ELF-1 (cell line): ENCODE data around the gene ADGB.
"Not testable (repeated sequence)": the region's sequence is repeated elsewhere in the genome, so short reads cannot be mapped to it uniquely, and the experiment has no call there.

Experiments used
- DNase-seq: peaks from one replicate; pipeline ENCODE4 v3.0.0-alpha.2; 2016; ENCODE audit warnings: low read depth, low spot score

ADGB gene

DNA sequence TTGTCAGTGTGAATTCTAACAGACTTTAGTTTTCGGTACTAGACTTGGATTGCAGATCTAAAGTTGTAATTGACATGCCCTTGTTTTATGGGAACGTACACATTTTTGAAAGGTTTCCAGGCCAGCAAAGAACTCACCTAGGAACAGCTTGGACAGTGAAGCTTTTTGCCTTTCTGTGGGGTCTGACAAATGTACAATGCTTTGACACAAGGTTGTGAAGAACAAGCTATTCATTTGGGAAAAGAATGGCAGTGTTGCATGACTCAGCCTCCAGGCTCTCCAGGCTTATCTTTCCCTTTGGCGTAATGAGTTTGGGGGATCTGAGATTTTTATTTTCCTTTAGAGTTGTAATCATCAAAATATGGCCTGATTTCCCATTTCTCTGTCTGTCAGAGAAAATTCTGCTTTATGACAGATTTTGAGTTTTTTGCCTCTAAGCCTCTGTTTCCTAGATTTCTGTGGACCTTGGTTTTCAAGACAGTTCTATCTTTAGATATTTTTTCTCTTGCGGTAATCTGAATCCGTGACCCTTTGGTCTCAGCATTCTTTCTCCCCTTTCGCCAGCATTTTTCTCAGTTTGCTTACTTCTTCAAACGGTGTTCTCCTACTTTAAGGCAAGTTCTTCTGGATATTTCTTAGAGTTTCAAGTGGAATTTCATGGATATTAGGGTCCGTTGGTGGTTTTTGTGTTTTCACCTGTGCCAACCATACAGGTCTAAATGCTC, 221.0 kb downstream of the ADGB start:
- DNase-seq: peak; percentile 10

DNA sequence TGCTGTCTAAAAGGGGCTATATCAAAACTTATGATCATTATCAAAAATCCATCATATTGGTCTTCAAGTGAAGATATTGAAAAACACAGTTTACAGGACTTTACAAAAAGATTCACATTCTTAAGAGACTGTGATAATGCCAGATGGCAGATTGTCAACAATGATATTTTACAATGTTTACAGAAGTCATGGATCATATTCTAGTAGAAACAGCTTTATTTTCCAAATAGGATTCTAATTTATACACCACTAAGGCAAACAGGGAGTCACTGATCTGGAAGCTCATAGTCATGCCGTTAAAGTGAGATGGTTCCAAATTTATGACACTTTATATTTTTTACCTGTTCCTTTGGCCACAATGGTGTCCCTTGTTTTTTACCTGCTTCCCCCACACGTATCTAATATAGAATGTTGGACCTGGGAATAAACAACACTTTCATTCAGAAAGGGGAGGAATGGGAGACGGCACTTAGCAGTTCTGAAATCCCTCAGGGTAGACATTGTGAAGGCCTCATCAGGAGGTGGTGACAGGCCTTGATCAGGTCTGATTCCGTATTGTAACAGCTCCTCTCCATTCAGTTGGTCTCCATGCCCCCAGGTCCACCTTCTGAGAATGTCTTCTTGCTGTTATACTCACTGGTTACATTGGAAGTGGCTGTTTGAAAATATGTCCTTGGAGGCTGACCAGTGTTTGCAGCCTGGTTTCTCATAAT, 228.6 kb downstream of the ADGB start:
- peak; percentile 48 for DNase-seq

DNA sequence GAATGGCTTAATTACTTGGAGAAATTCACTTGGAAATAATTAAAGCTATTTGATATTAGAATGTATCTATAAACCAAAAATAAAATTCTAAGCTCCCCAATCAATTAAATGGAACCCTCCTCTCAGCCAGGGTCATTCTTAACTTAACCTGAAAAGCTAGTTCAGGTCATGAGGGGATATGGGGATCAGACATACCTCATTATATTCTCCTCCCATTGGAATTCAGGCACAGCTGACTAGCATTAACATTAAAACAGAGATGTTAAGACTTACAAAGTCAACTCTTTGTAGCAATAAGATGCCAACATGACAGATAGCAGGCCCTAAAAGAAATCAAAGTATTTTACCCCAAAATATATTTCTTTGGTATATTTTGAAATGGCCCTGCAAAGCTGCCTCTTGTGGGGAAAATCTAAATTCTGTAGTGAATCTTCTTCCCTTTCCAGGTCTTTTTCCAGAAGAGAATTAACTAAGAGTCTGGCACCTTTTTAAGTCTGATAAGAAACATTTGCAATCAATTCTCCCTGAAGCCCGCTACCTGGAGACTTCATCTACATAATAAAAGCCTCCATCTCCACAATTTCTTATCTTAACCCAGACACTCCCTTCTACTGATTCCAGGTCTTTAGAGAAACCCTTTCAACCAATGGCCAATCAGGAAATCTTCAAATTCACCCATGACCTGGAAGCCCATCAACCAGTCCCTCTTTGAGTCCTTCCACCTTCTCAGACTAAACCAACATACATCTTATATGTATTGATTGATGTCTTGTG, 231.2 kb downstream of the ADGB start:
- peak; percentile 13 for DNase-seq

DNA sequence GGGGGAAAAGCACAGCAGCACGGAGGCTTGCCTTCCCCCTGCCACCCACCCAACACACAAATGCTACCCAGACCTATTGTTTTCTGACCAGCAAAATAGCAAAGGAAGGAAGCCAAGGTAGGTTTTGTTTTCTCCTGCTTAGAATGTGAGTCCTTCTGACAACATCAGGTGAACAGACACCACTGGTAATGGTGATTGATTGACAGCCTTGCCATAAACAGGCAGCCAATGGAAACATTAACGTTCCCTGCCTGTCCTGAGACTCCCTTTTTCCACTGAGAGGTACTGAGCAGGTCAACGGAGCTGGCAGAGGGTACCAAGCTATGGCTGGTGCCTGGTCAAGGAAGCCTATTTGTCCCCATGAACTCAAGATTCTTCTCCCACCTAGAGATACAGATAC, 234.4 kb downstream of the ADGB start:
- DNase-seq: no peak

DNA sequence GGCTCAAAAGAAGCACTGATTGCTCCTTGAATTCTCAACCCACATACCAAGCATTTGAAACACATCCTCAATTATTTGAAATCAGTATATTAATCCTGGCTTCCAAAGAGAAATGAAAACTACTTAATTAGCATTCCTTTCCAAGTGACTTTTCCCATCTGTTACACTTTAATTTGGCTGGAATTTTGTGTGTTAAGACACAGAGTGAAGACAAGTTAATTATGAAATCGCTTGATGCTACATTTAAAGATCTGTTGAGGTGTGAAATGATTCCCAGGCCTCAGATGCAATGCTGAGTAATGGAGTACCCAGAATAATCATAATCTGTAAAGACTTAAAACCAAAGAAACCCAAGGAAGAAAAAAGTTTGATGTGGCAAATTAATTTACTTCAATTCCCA, 241.4 kb downstream of the ADGB start:
- DNase-seq: no peak

DNA sequence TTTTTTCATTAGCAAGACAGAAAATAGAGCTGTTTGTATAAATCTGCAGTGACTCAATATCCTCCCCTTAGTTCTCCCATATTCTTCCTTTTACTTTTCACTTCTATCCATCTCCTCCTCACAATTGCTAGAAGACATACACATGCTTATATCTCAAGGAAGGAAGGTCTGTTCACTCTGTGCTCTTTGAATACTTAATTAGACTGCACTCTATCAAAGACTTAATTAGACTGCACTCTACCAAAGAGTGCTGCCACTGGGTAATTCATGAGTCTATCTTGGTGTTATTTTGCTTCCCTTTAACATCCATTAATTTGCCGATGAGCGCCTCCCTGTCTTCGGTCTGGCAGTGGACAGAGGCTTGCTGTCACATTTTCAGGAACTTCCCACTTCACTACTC, 241.9 kb downstream of the ADGB start:
- no peak for DNase-seq

DNA sequence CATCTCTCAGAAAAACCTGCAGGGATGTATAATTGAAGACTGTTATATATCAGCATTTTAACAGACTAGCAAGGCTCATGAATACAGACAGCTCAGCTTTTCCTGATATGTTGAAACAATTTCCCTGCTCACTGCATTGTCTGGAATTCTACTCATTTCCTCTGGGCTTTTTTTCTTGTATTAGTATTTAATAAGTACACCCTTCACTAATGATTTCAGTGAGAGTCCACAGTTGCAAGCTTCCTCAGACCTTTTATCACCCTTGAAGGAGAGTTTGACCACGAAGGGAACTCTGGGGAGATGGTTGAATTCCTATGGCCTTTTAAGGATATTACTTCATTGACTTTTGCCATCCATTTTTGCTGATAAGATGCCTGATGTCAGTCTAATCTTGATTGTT, 248.7 kb downstream of the ADGB start:
- no peak for DNase-seq

DNA sequence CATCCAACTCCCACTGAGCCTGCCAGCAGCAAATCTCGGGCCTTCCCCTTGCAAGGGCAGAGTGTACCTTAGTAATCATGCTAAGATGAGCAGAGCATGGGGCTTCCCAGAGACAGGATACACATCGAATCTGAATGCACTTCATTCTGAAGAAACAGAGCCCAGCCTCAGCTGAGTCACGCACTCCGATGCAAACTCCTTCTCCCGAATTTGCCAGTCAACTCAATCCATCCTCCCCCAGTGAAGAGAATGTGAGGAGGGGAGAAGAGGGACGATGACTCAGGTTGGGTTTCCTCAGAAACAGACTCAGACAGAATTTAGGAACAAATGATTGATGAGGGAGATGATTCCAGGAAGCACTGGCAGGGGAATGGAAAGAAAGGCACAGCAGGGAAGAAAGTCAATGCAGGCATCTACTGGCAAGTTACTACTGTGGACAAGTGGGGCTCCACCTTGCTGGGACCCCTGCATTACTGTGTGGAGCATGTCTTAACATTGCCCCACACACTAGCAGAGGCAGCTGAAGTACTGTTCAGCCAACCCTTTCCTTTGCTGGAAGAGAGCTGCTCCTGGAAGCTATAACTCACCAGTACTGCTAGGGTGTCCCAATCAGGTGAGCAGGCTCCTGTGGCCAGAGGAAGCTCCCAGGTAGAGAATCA, 251.6 kb downstream of the ADGB start:
- peak; percentile 33 for DNase-seq

DNA sequence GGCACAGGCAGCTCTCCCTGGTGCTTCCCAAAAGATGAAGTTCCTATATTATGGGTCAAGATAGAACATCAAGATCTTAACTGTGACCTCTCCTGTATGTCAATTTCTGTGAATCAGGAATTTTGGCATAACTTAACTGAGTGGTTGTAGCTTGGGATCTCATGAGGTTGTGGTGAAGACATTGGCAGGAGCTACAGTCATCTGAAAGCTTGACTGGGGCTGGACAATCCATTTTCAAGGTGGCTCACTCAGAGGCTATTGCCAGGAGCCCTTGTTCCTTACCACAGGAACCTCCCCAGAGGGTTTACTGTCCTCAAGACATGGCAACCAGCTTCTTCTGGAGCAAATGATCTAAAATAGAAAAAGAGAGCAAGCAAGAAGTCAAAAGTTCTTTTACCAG, 252.2 kb downstream of the ADGB start:
- DNase-seq: no peak

DNA sequence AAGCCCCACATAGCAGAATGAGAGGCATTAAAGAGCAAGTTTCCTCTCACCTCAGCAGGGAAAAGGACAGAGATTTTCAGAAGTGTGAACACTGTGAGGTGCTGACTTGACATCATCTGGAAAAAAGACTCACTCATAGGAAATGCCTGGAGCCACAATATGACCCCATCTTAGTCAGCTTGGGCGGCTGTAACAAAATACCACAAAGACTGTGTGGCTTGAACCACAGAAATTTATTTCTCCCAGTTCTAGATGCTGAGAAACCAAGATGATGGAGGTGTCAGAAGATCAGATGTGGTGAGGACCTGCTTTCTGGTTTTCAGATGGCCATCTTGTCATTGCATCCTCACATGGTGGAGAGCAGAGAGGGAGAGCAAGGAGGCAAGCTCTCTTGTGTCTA, 253.1 kb downstream of the ADGB start:
- DNase-seq: no peak

DNA sequence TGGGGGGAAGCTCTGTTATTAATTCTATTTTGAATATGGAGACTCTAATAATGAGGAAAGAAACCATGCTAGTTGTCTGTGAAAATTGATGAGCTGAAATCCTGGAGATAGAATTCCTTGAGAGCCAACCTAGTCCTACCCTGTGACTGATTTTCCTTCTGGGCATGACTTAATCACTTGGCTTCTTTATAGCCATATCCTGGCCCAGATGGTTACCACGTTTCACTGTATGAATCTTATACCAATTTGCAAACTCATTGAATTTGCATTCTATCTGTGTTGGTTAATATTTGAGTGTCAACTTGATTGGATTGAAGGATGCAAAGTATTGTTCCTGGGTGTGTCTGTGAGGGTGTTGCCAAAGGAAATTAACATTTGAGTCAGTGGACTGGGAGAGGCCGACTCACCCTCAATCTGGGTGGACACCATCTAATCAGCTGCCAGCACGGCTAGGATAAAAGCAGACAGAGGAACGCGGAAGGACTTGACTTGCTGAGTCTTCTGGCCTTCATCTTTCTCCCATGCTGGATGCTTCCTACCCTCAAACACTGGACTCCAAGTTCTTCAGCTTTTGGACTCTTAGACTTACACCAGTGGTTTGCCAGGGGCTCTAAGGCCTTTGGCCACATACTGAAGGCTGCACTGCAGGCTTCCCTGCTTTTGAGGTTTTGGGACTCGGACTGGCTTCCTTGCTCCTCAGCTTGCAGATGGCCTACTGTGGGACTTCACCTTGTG, 255.9 kb downstream of the ADGB start:
- not testable (repeated sequence) for DNase-seq

DNA sequence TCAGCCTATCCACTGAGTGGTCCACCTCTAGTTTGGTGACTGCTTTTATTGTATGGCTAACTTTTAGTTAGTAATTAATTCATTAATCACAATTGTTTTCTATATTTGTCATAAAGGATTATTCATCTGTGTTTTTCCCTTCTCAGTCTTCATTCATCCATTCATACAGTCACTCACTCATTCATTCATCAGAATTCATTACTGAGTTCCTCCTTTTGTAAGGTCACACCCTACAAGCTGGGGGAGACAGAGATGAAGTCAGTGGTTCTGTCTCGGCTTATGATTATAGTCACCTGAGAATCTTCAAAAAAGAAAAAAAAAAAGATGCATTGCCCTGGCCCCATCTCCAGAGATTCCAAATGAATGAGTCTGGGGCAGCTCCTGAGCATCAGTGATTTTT, 257.1 kb downstream of the ADGB start:
- no peak for DNase-seq

DNA sequence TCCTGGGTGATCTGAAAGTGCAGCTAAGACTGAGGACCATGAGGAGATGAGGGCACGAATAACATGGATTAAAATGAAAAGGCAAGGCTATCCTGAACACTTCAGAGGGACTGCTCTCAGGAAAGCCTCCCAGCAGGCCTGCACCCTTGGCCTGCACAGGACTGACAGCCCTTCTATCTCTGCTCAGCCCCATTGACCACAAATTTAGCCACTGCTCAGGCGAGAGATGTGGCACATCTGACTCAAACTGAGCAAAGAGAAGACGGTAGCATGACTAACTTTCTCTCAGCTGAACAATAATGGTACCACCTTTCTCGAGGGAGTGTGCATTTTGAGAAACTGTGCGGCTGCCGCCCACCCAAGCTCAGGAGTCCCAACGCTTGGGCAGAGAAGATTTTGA, 257.5 kb downstream of the ADGB start:
- DNase-seq: no peak

DNA sequence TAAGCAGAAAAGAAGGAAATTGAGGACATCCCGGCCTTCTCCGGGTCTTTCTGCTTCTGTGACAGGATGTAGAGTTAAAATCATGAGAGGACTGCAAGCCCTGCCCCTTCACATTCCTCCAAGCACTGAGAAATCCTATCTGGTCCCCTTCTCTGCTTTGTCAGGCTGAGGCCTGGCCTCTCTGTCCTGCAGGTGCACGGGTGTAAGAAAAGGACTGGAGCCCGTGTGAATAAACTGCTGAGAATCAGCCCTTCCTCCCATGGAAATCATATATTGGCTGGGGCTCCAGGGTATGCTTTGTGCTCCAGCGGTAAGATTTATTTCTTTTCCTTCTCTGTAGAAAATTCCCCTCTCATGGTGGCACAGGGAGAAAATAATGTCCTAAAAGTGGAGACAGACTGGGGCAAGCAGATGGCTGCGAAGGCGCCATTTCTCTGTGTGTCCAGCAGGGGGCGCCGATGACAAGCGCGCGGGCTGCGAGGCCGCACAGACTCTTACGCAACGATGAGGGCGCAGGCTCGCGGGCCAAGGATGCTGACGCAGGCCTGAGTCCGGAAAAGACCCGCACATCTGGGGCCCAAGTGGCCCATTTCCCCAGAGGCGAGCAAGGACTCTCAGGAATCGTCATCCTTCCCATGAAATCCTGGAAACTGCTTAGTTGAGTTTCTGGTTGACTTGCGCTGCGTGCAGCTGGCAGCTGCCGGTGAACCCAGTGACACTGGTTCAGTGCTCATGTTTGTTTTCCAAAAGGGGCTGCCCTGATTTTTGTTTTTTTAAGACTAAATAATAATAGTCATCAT, 258.6 kb downstream of the ADGB start:
- peak; percentile 92 for DNase-seq

DNA sequence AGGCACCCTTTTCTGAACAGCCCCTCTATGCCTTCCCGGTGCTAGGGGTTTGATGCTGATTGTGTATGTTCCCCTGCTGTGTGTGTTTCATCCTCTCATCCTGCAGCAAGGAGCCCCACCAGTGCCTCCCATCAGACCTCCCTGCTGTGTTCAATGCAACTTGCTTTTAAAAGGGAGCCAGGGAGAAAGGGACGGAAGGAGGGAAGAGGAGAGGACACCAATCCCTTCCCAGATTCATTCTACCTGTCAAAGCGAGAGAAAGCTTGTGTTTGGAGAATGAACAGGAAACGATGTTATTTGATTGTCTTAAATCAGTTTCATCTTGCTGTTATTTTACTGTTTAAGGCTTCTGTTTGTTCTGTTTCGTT, 259.2 kb downstream of the ADGB start:
- no peak for DNase-seq

DNA sequence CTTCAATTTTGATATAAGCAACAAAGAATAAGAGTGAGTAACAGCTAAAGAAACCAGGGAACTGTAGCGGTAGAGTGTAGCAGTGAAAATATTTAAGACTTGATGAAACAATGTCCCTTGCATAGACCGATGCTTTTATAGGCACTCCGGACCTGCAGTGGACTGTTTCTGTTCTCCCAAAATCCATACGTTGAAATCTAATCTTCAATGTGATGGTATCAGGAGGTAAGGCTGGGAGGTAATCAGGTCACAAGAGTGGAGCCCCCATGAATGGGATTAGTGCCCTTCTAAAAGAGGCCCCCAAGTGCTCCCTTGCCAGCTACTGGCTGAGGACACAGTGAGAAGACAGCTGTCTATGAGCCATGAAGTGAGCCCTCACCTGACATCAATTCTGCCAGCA, 260.4 kb downstream of the ADGB start:
- no peak for DNase-seq

DNA sequence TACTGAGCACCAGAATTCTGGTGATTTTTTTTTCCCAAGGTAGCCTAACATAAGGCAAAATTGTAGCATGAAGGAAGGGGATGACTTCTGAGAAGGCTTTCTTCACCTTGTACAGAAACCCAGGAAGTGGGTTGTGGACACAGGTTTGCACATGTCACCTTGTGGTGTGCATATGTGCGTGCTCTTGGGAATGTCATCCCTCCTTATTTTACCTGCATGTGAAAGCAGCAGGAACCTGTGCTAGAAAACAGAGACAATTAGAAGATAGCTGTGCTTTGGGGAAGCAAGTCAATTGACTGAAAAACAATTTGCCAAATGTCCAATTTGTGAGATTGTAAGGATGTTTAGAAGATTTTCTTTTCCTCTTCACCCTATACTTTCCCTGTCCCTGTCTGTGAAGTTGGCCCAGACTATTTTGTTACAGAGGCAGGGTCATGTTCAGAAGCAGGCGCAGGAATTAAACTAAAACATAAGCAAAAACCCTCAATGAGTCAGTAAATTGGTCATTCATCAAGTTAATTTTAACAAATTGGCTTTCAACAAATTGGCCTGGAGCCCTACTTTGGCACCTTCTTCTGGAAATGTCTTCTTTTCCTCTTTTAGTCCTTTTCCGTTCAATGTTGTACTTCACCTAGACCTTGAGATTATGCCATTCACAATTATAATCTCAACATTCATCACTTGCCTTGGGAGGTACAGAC, 261.2 kb downstream of the ADGB start:
- no peak for DNase-seq

DNA sequence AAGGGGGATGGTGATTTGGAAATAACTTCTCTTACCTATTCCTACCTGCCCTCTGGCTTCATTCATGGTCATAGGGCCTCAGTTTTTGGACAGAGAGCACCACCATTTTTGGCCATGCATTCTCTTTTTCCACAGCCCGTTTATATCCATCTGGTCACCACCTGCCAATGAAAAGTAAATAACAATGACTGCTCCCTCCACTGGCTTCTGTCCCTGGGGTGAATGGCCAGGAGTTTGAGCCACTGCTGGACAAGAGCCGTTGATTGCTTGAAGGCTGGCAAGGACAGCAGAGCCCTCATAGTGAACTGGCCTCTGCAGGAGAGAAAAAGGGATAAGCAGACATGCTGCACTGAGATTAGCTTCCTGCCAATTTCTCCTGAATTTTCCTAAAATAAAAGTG, 261.8 kb downstream of the ADGB start:
- no peak for DNase-seq

DNA sequence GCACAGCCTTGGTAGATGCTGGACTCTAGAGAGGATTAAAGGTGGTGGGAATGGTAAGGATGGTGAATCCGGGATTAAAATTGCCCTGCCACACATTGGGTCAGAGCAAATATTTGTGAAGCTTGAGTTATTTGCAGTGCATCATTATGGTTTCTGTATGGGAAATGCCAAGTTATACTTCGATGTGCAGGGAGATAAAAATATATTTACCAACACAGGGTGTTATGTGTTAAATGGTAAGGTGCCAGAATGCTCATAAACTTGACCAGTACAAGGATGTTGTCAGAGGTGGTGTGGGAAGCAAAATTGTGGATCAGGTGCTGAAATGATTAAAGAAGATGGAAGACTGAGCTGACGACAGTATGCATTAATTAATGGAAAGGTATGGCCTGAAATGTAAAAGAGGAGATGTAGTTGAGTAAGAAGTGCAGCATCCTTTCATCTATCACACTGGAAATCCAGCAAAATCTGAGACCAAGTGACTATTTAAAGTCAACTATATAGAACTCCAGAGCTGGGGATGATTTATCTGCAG, 262.3 kb downstream of the ADGB start:
- DNase-seq: no peak

DNA sequence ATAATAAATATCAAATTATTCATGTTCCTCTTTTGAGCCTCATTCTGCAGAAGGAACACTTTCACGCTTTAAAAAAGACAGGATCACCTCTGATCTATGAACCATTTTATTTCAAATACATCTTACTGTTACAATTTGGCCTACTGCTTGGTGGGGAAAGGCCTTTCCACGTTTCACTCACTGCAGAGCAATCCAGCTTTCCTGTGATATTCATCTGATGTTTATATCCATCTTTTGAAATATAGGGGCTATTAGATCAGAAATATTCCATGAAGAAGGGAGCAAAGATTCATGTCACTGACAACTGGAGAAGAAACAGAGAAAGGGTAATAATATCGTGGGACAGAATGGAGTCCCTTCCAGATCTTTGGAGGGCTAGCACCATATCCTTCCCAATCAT, 262.9 kb downstream of the ADGB start:
- DNase-seq: no peak
